ENCODE data around the gene VMAC. TPM values are rescaled to one million over a fixed set of nuclear protein-coding genes. Genes with fewer than 3 reads are reported as not detected.

Gene VMAC
- total RNA-seq, 1 donor from 2014 or later: 2.5 TPM

DNA sequence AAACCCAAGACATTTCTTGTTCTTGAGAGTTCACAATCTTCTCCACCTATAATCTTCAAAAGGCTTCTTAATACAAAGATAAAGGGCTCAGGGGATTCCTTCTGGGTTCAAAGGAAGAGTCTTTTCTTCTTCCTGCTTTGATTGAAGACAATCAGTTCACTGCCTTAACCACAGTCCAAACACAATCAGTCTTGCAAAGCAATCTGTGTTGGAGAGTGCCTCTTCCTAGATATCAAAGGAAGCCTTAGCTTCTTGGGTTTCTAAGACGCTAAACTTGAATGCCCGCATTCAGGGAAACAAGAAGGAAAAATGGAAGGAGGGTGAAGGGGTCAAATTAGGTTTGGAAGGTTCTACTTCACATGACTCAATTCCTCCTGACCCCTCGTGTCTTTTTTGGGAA lies 46.1 kb downstream of the VMAC start:
- Histone ChIP-seq H3K4me3 (peak overlapping the region; percentile 31), H3K4me1 (peaks cover 95% of the 10 kb centered on the region), H3K27me3 (ENCODE audit: low read depth) (no peaks in the 10 kb centered on the region), H3K27ac (replicated peaks) (peak overlapping the region; percentile 84), H3K9me3 (replicated peaks) (no peaks in the 10 kb centered on the region), H3K36me3 (no peaks in the 10 kb centered on the region)
- intact Hi-C loops (cut with micrococcal nuclease): no loop called here
- TF ChIP-seq, protein P1, sequence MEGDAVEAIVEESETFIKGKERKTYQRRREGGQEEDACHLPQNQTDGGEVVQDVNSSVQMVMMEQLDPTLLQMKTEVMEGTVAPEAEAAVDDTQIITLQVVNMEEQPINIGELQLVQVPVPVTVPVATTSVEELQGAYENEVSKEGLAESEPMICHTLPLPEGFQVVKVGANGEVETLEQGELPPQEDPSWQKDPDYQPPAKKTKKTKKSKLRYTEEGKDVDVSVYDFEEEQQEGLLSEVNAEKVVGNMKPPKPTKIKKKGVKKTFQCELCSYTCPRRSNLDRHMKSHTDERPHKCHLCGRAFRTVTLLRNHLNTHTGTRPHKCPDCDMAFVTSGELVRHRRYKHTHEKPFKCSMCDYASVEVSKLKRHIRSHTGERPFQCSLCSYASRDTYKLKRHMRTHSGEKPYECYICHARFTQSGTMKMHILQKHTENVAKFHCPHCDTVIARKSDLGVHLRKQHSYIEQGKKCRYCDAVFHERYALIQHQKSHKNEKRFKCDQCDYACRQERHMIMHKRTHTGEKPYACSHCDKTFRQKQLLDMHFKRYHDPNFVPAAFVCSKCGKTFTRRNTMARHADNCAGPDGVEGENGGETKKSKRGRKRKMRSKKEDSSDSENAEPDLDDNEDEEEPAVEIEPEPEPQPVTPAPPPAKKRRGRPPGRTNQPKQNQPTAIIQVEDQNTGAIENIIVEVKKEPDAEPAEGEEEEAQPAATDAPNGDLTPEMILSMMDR (IDR thresholded peaks at IDR 0.05; ENCODE audit: borderline replicate concordance): no peak
- no peak for DNase-seq

DNA sequence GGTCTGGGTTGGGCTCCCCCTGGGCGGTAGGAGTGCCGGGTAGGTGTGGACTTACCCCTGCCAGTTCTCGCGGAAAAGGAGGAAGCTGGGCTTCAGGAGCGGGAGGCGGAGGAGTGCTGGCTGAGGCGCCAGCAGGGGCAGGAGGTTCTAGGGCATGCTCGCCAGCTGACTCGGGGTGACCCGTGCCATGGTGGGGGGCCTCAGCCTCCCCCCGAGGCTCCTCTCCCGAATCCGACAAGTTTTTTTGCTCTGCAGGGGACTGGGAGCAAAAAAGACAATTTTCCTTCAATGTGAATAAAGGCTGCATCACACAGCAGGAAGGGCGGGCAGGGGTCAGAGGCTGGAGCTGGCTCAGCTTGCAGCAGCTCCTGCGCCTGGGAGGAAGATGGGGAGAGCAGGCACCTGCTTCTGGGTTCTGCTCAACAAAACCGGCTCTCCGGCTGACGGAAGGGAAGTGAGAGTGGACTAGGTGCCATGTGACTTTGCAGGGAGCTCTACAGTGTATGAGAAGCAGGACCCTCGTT lies 46.7 kb downstream of the VMAC start:
- no peaks in the 10 kb centered on the region for H3K27me3 ChIP-seq (ENCODE audit: low read depth)
- DNase-seq: no peak
- intact Hi-C loops (cut with micrococcal nuclease): no loop called here
- TF ChIP-seq, protein P1 (IDR thresholded peaks at IDR 0.05; ENCODE audit: borderline replicate concordance): no peak
- peak overlapping the region; percentile 31 for H3K4me3 ChIP-seq
- H3K27ac ChIP-seq (replicated peaks): peak overlapping the region; percentile 84
- H3K36me3 ChIP-seq: no peaks in the 10 kb centered on the region
- peaks cover 100% of the 10 kb centered on the region for H3K4me1 ChIP-seq
- H3K9me3 ChIP-seq (replicated peaks): no peaks in the 10 kb centered on the region

DNA sequence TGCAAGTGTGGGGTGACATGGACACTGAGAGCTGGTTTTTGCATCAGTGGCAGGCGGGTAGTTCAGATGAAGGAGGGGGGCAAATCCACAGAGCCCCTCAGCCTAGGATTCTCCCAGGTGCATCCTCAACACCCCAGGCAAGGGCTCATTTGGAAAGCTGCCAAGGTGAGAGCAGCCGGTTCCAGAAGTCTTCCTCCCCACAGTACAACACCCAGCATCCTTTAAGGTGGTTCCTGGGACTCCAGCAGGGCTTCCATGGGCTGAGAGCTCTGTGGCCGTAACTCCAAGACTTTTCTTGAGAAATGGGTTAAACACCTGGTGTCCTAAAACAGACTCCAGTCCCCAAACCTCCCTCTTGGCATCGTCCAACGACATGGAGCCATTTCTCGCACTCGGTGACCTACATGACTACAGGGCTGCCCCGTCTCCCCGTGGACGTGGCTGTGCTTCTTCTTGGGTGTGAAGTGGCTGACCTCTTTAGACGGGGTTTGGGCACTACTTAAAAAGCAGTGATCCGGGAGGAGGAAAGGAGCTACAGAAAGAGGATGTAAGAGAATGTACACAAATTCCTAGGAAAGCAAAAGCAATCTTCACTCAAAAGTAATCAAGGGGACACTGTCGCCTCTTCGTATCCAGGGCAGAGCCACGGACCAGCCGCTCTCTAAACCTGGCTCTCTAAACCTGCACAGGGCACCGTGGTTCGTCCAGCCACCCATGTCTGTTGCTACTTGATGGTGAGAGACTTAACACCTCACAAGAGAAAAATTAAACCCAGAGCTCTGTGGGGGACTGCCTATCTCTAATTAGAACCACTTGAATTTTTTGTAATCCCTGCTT lies 47.7 kb downstream of the VMAC start:
- Histone ChIP-seq H3K36me3 (no peaks in the 10 kb centered on the region), H3K4me3 (no peak overlapping the region), H3K4me1 (peaks cover 100% of the 10 kb centered on the region), H3K9me3 (replicated peaks) (no peaks in the 10 kb centered on the region), H3K27me3 (ENCODE audit: low read depth) (no peaks in the 10 kb centered on the region), H3K27ac (replicated peaks) (peak overlapping the region; percentile 84)
- TF ChIP-seq, protein P1 (IDR thresholded peaks at IDR 0.05; ENCODE audit: borderline replicate concordance): no peak
- no peak for DNase-seq
- intact Hi-C loops (cut with micrococcal nuclease): no loop called here

DNA sequence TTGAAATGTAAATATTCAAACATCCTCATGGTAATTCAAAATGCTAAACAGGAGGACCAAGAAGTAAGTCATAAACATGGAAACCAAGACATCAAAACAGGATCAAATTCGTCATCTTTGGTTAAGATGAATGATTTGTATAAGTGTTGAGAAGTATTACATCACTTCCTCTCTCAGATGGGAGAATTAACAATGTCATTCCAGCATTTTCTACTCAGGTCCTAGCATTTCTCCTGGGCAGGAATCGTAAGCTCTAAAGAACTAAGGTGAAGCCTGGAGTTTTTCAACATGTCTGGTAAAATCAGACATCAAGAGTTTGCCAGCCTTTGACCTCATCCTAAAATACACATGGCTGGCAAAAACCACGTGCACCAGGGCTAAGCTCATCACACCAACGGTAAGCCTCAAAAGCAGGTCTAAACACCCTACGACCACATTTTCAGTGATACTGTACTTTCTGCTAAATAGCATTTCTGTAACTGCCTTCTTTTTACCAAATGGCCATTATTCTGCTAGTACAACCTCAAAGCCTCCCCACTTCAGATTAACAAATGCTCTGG lies 48.4 kb downstream of the VMAC start:
- Histone ChIP-seq H3K4me1 (peaks cover 100% of the 10 kb centered on the region), H3K27ac (replicated peaks) (peak overlapping the region; percentile 84), H3K4me3 (no peak overlapping the region), H3K27me3 (ENCODE audit: low read depth) (no peaks in the 10 kb centered on the region), H3K36me3 (no peaks in the 10 kb centered on the region), H3K9me3 (replicated peaks) (no peaks in the 10 kb centered on the region)
- no peak for DNase-seq
- intact Hi-C loops (cut with micrococcal nuclease): no loop called here
- TF ChIP-seq, protein P1 (IDR thresholded peaks at IDR 0.05; ENCODE audit: borderline replicate concordance): no peak

DNA sequence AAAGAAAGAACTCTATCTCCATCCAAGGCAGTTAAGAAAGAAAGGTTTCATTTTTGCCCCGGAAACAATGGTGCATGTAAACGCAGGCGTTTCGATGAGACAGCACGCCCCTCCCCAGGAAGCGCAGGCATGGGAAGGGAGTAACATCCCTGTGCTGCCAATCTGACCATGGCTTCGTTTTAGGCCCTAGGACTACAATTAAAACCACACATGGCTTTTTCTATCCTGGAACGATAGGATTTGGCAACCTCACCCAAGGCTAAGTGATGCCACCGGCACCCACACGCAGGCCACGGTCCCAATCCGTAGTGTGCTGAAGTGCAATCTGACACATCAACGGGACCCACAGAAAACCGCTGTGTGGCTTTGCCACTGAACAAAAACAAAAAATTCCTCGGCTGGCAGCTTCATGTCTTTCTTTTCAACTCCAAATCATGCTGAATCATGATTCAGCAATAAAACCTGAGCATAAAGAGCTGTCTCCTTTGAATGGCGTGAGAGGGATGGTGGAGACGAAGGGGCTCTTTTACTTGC lies 49.1 kb downstream of the VMAC start:
- H3K4me1 ChIP-seq: peaks cover 100% of the 10 kb centered on the region
- no peak for DNase-seq
- H3K4me3 ChIP-seq: peak overlapping the region; percentile 38
- H3K27me3 ChIP-seq (ENCODE audit: low read depth): no peaks in the 10 kb centered on the region
- H3K9me3 ChIP-seq (replicated peaks): no peaks in the 10 kb centered on the region
- intact Hi-C loops (cut with micrococcal nuclease): no loop called here
- peak overlapping the region; percentile 84 for H3K27ac ChIP-seq (replicated peaks)
- H3K36me3 ChIP-seq: no peaks in the 10 kb centered on the region
- TF ChIP-seq, protein P1 (IDR thresholded peaks at IDR 0.05; ENCODE audit: borderline replicate concordance): no peak

Measured in left ventricle myocardium inferior (tissue), 1 donor.